ENCODE results near the gene CEP41.

GRCh38 chr7:130479716-130480400, 39.0 kb upstream of the CEP41 start:
- TF ChIP-seq CTCF (IDR thresholded peaks at IDR 0.05; ENCODE audit: extremely low read depth in 1 of 2, insufficient read depth in 1 of 2, low read depth in 1 of 2, low read length in 2 of 2), result no peak
- no peak for TF ChIP-seq POLR2A (IDR thresholded peaks at IDR 0.05; ENCODE audit: low read depth, low read length)

Data from endothelial cell of umbilical vein (primary cell).